Large intestine (tissue), 3 donors: ENCODE results near the gene ANKS6. TPM values are rescaled to one million over a fixed set of nuclear protein-coding genes. Genes with fewer than 3 reads are reported as not detected.

Experiments used
- DNase-seq, 2 donors: peaks; one replicate each; pipeline versions ENCODE4 v3.0.0 to v3.0.0-alpha.2; 2013
- H3K27ac ChIP-seq: one replicate; pipeline ENCODE4 v1.5.1; 2013; ENCODE audit warnings: low read length
- H3K27me3 ChIP-seq: 2 replicates; pipeline ENCODE4 v1.6.1; 2013; ENCODE audit warnings: low read length; ENCODE audit not compliant: control insufficient read depth, insufficient read depth
- H3K36me3 ChIP-seq: 2 replicates; pipeline ENCODE4 v1.6.1; 2013; ENCODE audit warnings: low read length; ENCODE audit not compliant: control insufficient read depth, insufficient read depth
- H3K4me1 ChIP-seq: one replicate; pipeline ENCODE4 v1.6.1; 2013; ENCODE audit warnings: low read length; ENCODE audit not compliant: control insufficient read depth, insufficient read depth
- H3K4me3 ChIP-seq: one replicate; pipeline ENCODE4 v1.5.1; 2013; ENCODE audit warnings: low read length
- H3K9me3 ChIP-seq: one replicate; pipeline ENCODE4 v1.6.1; 2013; ENCODE audit warnings: mild to moderate bottlenecking, low read depth, low read length, moderate library complexity; ENCODE audit not compliant: control insufficient read depth
- WGBS: methylation state at CpG from one replicate; pipeline ENCODE4 v1.1.5; 2013; ENCODE audit warnings: low lambda C conversion rate; ENCODE audit not compliant: insufficient coverage; 5-methylcytosine and 5-hydroxymethylcytosine counted together
- polyA plus RNA-seq: library from polyadenylated mRNA; unstranded; fragments of 120-200 nt; gene quantifications from one replicate; pipeline ENCODE4 v1.2.1, GENCODE V29; 2013

Gene ANKS6
- polyA plus RNA-seq, 1 donor = 36.9 TPM

DNA sequence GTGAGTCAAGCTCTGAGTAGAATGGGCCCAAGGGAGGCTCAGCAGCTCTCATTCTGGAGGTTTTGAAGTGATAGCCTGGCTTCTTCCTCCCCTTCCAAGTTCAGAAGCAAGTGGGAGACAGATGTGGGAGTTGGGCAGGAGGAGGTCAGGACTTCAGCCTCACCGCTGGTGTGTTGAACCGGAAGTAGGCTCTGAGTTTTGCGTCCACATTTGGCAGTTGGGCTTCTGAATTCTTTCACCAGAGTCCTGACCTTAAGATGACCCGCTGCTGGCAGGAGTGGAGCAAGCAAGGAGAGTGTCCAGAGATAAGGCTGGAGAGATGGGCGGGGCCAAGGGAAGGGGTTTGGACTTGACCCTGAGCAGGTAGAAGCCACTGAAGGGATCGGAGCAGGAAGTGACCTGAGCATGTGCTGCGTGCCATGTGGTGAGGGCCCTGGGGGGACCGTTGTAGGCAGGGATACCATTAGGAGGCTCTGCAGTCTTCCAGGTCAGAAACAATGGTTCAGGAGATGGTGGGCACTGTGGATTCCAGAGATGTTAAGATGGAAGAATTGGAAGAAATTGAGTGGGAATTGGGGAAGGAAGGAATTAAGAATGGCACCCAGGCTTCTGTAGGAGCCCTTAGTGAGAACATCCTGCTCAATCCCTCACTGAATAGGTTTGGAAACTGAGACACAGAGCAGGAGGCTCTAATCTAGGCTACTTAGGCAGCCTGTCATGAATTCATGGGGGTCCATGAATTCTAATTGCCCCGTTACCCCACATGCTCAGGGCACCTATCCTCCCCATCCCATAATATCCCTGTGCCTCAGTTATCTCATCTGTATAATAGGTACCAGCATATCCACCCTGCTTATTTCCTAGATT is 37.0 kb upstream of the ANKS6 start:
- H3K4me3 ChIP-seq = no peak overlapping the region
- H3K4me1 ChIP-seq = no peaks in the 10 kb centered on the region
- 50% methylated on average over 1 of the region's 9 CpGs for WGBS
- no peaks in the 10 kb centered on the region for H3K9me3 ChIP-seq
- H3K36me3 ChIP-seq = peaks cover 17% of the 10 kb centered on the region
- no peaks in the 10 kb centered on the region for H3K27me3 ChIP-seq
- peak; percentile 43 to 62 for DNase-seq
- H3K27ac ChIP-seq = no peak overlapping the region

DNA sequence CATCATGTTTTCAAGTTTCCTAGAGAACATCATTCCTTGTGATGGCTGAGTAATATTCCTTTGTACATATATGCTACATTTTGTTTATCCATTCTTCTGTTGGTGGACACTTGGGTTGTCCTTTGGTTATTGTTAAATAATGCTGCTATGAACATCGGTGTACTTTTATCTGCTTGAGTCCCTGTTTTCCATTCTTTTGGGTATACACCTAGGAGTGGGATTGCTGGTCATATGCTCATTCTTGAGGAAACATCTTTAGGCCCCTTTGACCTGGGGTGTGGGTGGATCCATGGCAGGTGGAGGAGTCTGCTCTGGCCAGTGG is 36.4 kb upstream of the ANKS6 start:
- no peak overlapping the region for H3K4me3 ChIP-seq
- DNase-seq = no peak
- H3K4me1 ChIP-seq = no peaks in the 10 kb centered on the region
- WGBS = no CpG with 5 or more reads among the region's 1 CpG
- H3K9me3 ChIP-seq = no peaks in the 10 kb centered on the region
- H3K36me3 ChIP-seq = peaks cover 15% of the 10 kb centered on the region
- H3K27ac ChIP-seq = no peak overlapping the region
- no peaks in the 10 kb centered on the region for H3K27me3 ChIP-seq

DNA sequence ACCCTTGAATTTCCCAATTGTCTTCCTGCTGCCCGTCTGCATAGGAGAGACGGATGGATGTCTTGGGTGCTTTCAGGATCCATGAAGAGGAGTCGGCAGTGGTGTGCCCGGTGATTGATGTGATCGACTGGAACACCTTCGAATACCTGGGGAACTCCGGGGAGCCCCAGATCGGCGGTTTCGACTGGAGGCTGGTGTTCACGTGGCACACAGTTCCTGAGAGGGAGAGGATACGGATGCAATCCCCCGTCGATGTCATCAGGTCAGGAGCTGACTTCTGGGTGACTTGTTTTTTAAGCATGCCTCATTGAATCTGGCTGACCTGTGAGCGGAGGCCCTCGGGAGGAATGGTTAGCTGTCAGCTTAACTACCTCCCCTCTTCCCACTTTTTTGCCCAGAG is 35.3 kb upstream of the ANKS6 start:
- Histone ChIP-seq H3K36me3 (peaks cover 13% of the 10 kb centered on the region), H3K4me1 (no peaks in the 10 kb centered on the region), H3K27ac (no peak overlapping the region), H3K9me3 (peaks cover under 1% of the 10 kb centered on the region), H3K4me3 (no peak overlapping the region), H3K27me3 (no peaks in the 10 kb centered on the region)
- DNase-seq = no peak
- WGBS = 90% methylated on average over 2 of the region's 16 CpGs

DNA sequence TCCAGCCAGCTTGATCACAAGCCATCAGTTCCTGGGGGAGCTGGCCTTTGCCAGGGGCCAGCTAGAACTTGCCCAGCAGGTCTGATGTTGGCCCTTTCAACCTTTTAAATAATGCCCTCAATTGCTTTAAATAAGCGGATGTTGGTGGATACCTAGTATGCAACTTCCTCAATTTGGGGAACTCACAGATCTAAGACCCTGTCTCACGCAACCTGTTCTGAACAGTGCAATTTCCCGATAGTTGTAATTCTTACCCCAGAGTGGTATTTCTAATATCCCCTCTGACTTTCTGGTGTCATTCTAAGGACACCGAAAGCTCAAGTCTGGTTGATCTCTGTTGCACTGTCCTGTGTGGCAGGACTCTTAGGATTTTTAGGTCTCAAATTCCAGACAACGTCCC is 34.2 kb upstream of the ANKS6 start:
- 100% methylated on average over 1 of the region's 5 CpGs for WGBS
- Histone ChIP-seq H3K27ac (no peak overlapping the region), H3K4me3 (no peak overlapping the region), H3K4me1 (no peaks in the 10 kb centered on the region), H3K27me3 (no peaks in the 10 kb centered on the region), H3K36me3 (peaks cover 15% of the 10 kb centered on the region), H3K9me3 (peaks cover 3% of the 10 kb centered on the region)
- no peak for DNase-seq

DNA sequence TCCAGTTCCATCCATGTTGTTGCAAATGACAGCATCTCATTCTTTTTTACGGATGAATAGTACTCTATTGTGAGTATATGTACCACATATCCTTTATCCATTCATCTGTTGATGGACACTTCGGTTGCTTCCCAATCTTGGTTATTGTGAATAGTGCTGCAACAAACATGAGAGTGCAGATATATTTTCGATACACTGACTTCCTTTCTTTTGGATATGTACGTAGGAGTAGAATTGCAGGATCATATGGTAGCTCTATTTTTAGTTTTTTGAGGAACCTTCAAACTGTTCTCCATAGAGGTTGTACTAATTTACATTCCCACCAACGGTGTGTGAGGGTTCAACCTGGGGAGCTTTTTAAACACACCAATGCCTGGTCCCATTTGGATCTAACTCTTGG is 33.4 kb upstream of the ANKS6 start:
- Histone ChIP-seq H3K27ac (no peak overlapping the region), H3K9me3 (peaks cover 3% of the 10 kb centered on the region), H3K36me3 (peaks cover 15% of the 10 kb centered on the region), H3K4me3 (no peak overlapping the region), H3K4me1 (no peaks in the 10 kb centered on the region), H3K27me3 (no peaks in the 10 kb centered on the region)
- WGBS = 80% methylated on average over 1 of the region's 5 CpGs
- no peak for DNase-seq

DNA sequence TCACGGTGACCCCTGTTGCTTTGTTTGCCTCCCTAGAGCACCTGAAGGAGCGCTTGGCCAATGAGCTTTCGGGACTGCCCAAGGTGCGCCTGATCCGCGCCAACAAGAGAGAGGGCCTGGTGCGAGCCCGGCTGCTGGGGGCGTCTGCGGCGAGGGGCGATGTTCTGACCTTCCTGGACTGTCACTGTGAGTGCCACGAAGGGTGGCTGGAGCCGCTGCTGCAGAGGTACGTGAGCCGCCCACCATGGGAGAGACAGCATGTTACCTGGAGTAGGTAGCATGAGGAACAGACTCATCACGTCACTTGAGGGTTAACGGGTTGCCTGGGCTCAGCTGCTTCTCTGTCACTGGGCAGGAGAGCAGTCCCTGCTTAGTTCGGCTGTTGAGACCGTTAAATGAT is 30.4 kb upstream of the ANKS6 start:
- H3K9me3 ChIP-seq = peaks cover 3% of the 10 kb centered on the region
- no CpG with 5 or more reads among the region's 20 CpGs for WGBS

DNA sequence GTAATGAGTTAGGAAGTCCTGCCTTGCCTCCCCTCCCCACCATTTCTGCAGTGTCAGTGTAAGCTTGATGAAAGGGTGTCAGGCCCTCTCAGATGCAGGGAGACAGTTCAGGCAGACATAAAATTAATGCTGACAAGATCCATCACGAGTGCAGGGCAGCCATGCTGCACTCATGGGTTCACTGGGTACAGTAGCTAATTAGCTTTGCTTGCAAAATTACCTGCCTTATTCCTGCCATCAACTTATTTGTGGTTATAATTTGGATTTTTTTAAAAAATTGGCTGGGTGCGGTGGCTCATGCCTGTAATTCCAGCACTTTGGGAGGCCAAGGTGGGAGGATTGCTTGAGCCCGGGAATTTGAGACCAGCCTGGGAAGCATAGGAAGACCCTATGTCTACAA is 29.1 kb upstream of the ANKS6 start:
- Histone ChIP-seq H3K27ac (no peak overlapping the region), H3K36me3 (peaks cover 15% of the 10 kb centered on the region), H3K9me3 (peaks cover 3% of the 10 kb centered on the region), H3K27me3 (no peaks in the 10 kb centered on the region), H3K4me3 (no peak overlapping the region), H3K4me1 (no peaks in the 10 kb centered on the region)
- no peak for DNase-seq
- 80% methylated on average over 1 of the region's 3 CpGs for WGBS

More for the DNA sequence above, 30.4 kb upstream of the ANKS6 start:
- no peaks in the 10 kb centered on the region for H3K27me3 ChIP-seq
- no peaks in the 10 kb centered on the region for H3K4me1 ChIP-seq
- H3K27ac ChIP-seq = no peak overlapping the region
- peaks cover 17% of the 10 kb centered on the region for H3K36me3 ChIP-seq
- H3K4me3 ChIP-seq = no peak overlapping the region
- no peak for DNase-seq

DNA sequence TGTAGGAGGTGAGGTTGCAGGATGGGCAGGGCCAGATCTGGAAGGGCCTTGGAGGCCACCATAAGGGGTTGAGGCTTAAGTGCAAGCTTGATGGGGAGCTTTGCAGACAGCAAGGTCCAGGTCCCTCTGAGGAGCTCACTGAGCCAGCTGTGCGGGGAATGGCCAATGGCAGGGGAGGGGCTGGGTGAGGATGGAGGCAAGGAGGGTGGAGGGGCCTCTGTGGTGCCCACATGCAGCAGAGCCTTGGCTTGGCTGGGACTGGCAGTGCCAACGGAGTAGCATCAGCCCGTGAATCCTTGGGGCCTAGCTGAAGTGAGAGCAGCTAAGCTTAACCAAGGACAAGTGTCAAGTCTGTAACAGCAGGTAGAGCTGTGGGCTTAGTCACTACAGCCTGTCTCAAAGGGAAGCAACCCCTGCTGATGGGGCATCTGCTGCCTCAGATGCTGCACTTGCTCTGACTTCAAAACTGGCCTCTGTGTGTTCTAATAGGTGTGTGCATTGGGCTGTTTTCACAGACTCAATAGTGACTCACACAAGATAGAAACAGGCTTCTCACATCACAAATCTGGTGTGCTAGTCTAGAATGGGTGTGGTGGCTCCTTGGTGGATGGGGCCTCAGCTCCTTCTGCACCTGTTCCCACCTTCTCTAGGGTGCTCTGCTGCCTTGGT is 27.4 kb upstream of the ANKS6 start:
- no peak overlapping the region for H3K4me3 ChIP-seq
- peaks cover 13% of the 10 kb centered on the region for H3K36me3 ChIP-seq
- H3K27ac ChIP-seq = no peak overlapping the region
- no CpG with 5 or more reads among the region's 3 CpGs for WGBS
- no peak for DNase-seq
- H3K27me3 ChIP-seq = no peaks in the 10 kb centered on the region
- H3K9me3 ChIP-seq = peaks cover 3% of the 10 kb centered on the region
- H3K4me1 ChIP-seq = no peaks in the 10 kb centered on the region

DNA sequence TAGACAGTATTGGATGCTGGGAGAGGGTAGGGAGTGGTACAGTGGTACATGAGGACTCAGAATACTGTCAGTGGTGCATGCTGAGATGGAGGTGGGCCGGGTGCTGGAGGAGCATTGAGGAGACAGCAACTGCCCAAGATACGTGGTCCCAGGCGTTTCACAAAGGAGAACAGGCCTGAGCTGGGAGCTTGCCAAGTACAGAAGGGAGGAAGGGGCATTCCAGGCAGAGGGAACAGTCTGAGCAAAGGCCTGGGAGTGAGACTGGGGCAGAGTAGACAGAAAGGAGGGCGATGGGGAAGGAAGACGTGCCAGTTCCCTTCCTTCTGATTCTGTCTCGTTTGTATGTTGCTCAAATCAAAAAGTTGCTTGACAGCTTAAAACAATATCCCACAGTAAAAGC is 26.3 kb upstream of the ANKS6 start:
- H3K27me3 ChIP-seq = no peaks in the 10 kb centered on the region
- peaks cover 3% of the 10 kb centered on the region for H3K9me3 ChIP-seq
- no peak overlapping the region for H3K4me3 ChIP-seq
- no peak for DNase-seq
- 80% methylated on average over 2 of the region's 6 CpGs for WGBS
- no peaks in the 10 kb centered on the region for H3K4me1 ChIP-seq
- no peak overlapping the region for H3K27ac ChIP-seq
- peaks cover 8% of the 10 kb centered on the region for H3K36me3 ChIP-seq

DNA sequence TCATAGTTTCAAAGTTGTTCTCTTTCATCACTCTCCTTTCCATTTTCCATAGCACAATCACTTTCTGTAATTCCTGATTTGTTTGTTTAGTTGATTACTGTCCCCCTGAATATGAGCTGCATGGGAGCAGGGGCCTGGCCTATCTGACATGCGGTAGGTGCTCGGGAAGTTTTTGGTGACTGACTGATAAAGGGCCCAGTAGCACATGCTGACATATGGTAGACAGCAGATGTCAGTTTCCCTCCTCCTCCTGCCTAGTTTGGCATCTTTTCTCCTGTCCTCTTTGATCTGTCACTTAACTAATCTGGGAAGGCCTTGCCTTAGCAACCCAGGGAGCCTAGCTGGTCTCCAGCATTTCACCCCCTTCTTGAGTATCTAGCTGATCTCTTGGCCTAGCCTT is 25.5 kb upstream of the ANKS6 start:
- H3K4me3 ChIP-seq = no peak overlapping the region
- H3K9me3 ChIP-seq = peaks cover 3% of the 10 kb centered on the region
- H3K4me1 ChIP-seq = no peaks in the 10 kb centered on the region
- H3K27ac ChIP-seq = no peak overlapping the region
- H3K36me3 ChIP-seq = peaks cover 7% of the 10 kb centered on the region
- no CpG with 5 or more reads among the region's 2 CpGs for WGBS
- H3K27me3 ChIP-seq = no peaks in the 10 kb centered on the region
- no peak for DNase-seq
